ENCODE measurements around the gene KIAA1217.

Gene KIAA1217

GRCh38 chr10:24536636-24537035, 327.7 kb downstream of the KIAA1217 start:
- CTCF ChIA-PET: no interaction called here
- POLR2A ChIA-PET: no interaction called here
- Histone ChIP-seq H3K9me3 (ENCODE audit: control insufficient read depth, insufficient read depth, low read depth, low read length) (no peaks in the 10 kb centered on the region), H3K27ac (ENCODE audit: extremely low read depth, low read depth, low read length) (no peak overlapping the region), H3K36me3 (ENCODE audit: control insufficient read depth in 2 of 2, insufficient read depth in 1 of 2, low read length in 2 of 2) (peaks cover 0 to 50% of the 10 kb centered on the region in 2 experiments; a peak in 2 of 3 replicates), H3K4me3 (ENCODE audit: low read depth, low read length) (no peak overlapping the region), H3K4me1 (ENCODE audit: control insufficient read depth, insufficient read depth, low read length) (no peaks in the 10 kb centered on the region)
- TF ChIP-seq ZNF140 (tag by site-specific recombination; IDR thresholded peaks at IDR 0.05) (no peak), KLF7 (tag by site-specific recombination; IDR thresholded peaks at IDR 0.05; ENCODE audit: borderline replicate concordance) (no peak), SETDB1 (IDR thresholded peaks at IDR 0.05; ENCODE audit: insufficient read length, low read length) (no peak), ZNF670 (tag by site-specific recombination; IDR thresholded peaks at IDR 0.05; ENCODE audit: low read depth) (no peak), ZNF350 (tag by site-specific recombination; IDR thresholded peaks at IDR 0.05) (no peak), MEIS1 (CRISPR knock-in tag; IDR thresholded peaks at IDR 0.05; ENCODE audit: borderline replicate concordance) (no peak), ZNF544 (tag by site-specific recombination; IDR thresholded peaks at IDR 0.05) (no peak), ZNF585B (tag by site-specific recombination; IDR thresholded peaks at IDR 0.05) (no peak), ZNF518A (tag by site-specific recombination; conservative IDR thresholded peaks at IDR 0.05; ENCODE audit: low read depth) (no peak), ZNF561 (tag by site-specific recombination; IDR thresholded peaks at IDR 0.05; ENCODE audit: borderline replicate concordance) (no peak), ZNF513 (tag by site-specific recombination; IDR thresholded peaks at IDR 0.05) (no peak), CTCF (tag by site-specific recombination; IDR thresholded peaks at IDR 0.05) (no peak), ATF2 (tag by site-specific recombination; IDR thresholded peaks at IDR 0.05; ENCODE audit: low read depth) (no peak), ZNF580 (tag by site-specific recombination; IDR thresholded peaks at IDR 0.05) (no peak), PATZ1 (tag by site-specific recombination; IDR thresholded peaks at IDR 0.05) (no peak)
